ENCODE results near the gene CBFA2T2. TPM values are rescaled to one million over a fixed set of nuclear protein-coding genes. Genes with fewer than 3 reads are reported as not detected.

Gene CBFA2T2
- total and polyA plus RNA-seq, 2 donors (not counting 3 experiments of a cell fraction or from before 2014, with no cell fraction given), result 10.7 to 12.1 TPM

GRCh38 chr20:33686984-33687366, 197.1 kb downstream of the CBFA2T2 start:
- CTCF ChIA-PET, result interaction anchor here (1.0 to 1.5 kb wide), 2 partner anchors 19 to 33 kb away, joined by 4 to 7 read pairs; partner anchors contain the start of gene PXMP4
- no peak for FAIRE-seq

GRCh38 chr20:33687370-33687915, 197.5 kb downstream of the CBFA2T2 start:
- no peaks in the 10 kb centered on the region for H3K9me1 ChIP-seq (replicated peaks; ENCODE audit: control insufficient read depth, extremely low read depth, insufficient read depth, low read length)
- dilution Hi-C loops (cut with MboI; ENCODE audit: extremely low pct_ligation_motif_present, low sequenced_read_pairs) (no loop called here), intact Hi-C loops (cut with micrococcal nuclease) (loop anchor here (2.0 to 5.0 kb wide), 2 partner anchors 21 to 45 kb away; partner anchors contain the start of genes ACTL10 and ZNF341)
- no TSS peak for BruUV-seq (replicated peaks)
- TF ChIP-seq FOS (IDR thresholded peaks at IDR 0.05; ENCODE audit: borderline replicate concordance, insufficient read depth, low read length) (no peak), GATA2 (IDR thresholded peaks at IDR 0.05; ENCODE audit: insufficient read depth, insufficient read length, low read depth, low read length) (no peak), POLR2A (IDR thresholded peaks at IDR 0.05; ENCODE audit: low read depth, low read length) (no peak), CTCF (IDR thresholded peaks at IDR 0.05; ENCODE audit: extremely low read depth in 1 of 2, insufficient read depth in 1 of 2, low read depth in 1 of 2, low read length in 2 of 2) (no peak), MYC (IDR thresholded peaks at IDR 0.05; ENCODE audit: low read depth, low read length) (no peak), MAX (IDR thresholded peaks at IDR 0.05; ENCODE audit: insufficient read depth, insufficient read length) (no peak), EZH2 (IDR thresholded peaks at IDR 0.05; ENCODE audit: borderline replicate concordance, low read depth, low read length, severe bottlenecking) (no peak), POLR2AphosphoS5 (IDR thresholded peaks at IDR 0.05; ENCODE audit: insufficient read depth, low read depth, low read length) (no peak), JUN (IDR thresholded peaks at IDR 0.05; ENCODE audit: borderline replicate concordance, insufficient read depth, insufficient read length, low read depth) (no peak)
- H3K9ac ChIP-seq (replicated peaks; ENCODE audit: extremely low read depth, insufficient read depth, low read length), result no peak overlapping the region
- FAIRE-seq, result peak; percentile 78
- H4K20me1 ChIP-seq (replicated peaks; ENCODE audit: control insufficient read depth, extremely low read depth, insufficient read depth, low read length), result no peaks in the 10 kb centered on the region
- H3K4me1 ChIP-seq (ENCODE audit: control insufficient read depth, extremely low read depth, insufficient read depth, low read length), result peaks cover 36% of the 10 kb centered on the region
- peaks cover 17% of the 10 kb centered on the region for H3K79me2 ChIP-seq (ENCODE audit: control insufficient read depth, insufficient read depth, low read length)
- CTCF ChIA-PET, result interaction anchor here (0.6 to 1.9 kb wide), 4 partner anchors 19 to 104 kb away, joined by 3 to 7 read pairs (median 4); partner anchors contain the start of gene PXMP4
- H3K4me2 ChIP-seq (ENCODE audit: insufficient read depth, low read length), result no peak overlapping the region
- H3K36me3 ChIP-seq (ENCODE audit: control insufficient read depth in 2 of 2, extremely low read depth in 1 of 2, insufficient read depth in 2 of 2, low read length in 2 of 2), result no peaks in the 10 kb centered on the region
- H3K9me3 ChIP-seq (replicated peaks; ENCODE audit: control insufficient read depth, insufficient read depth, low read length), result no peaks in the 10 kb centered on the region
- H3K4me3 ChIP-seq (replicated peaks in 1 of 3; ENCODE audit: insufficient read depth in 1 of 3, low read depth in 1 of 3, low read length in 3 of 3), result no peak overlapping the region
- peak; percentile 14 for DNase-seq (ENCODE audit: low read depth, low spot score)
- H3K27me3 ChIP-seq (ENCODE audit: control insufficient read depth in 2 of 2, insufficient read depth in 2 of 2, low read length in 2 of 2), result no peaks in the 10 kb centered on the region
- peak overlapping the region; percentile 46 for H2AFZ ChIP-seq (ENCODE audit: low read depth, low read length)
- H3K27ac ChIP-seq (ENCODE audit: insufficient read depth, low read depth, low read length), result no peak overlapping the region
- POLR2A ChIA-PET, result no interaction called here

More at GRCh38 chr20:33686984-33687366, 197.1 kb downstream of the CBFA2T2 start:
- no peaks in the 10 kb centered on the region for H3K36me3 ChIP-seq (ENCODE audit: control insufficient read depth in 2 of 2, extremely low read depth in 1 of 2, insufficient read depth in 2 of 2, low read length in 2 of 2)
- dilution Hi-C loops (cut with MboI; ENCODE audit: extremely low pct_ligation_motif_present, low sequenced_read_pairs) (no loop called here), intact Hi-C loops (cut with micrococcal nuclease) (loop anchor here (1.0 to 5.0 kb wide), 4 partner anchors 20 to 124 kb away; partner anchors contain the start of genes ACTL10, CHMP4B and ZNF341)
- H3K4me1 ChIP-seq (ENCODE audit: control insufficient read depth, extremely low read depth, insufficient read depth, low read length), result peaks cover 36% of the 10 kb centered on the region
- no peaks in the 10 kb centered on the region for H4K20me1 ChIP-seq (replicated peaks; ENCODE audit: control insufficient read depth, extremely low read depth, insufficient read depth, low read length)
- H3K27me3 ChIP-seq (ENCODE audit: control insufficient read depth in 2 of 2, insufficient read depth in 2 of 2, low read length in 2 of 2), result no peaks in the 10 kb centered on the region
- H3K9ac ChIP-seq (replicated peaks; ENCODE audit: extremely low read depth, insufficient read depth, low read length), result no peak overlapping the region
- H3K79me2 ChIP-seq (ENCODE audit: control insufficient read depth, insufficient read depth, low read length), result peaks cover 22% of the 10 kb centered on the region
- peak overlapping the region; percentile 89 for H2AFZ ChIP-seq (ENCODE audit: low read depth, low read length)
- H3K4me3 ChIP-seq (replicated peaks in 1 of 3; ENCODE audit: insufficient read depth in 1 of 3, low read depth in 1 of 3, low read length in 3 of 3), result no peak overlapping the region
- H3K9me1 ChIP-seq (replicated peaks; ENCODE audit: control insufficient read depth, extremely low read depth, insufficient read depth, low read length), result no peaks in the 10 kb centered on the region
- H3K9me3 ChIP-seq (replicated peaks; ENCODE audit: control insufficient read depth, insufficient read depth, low read length), result no peaks in the 10 kb centered on the region
- POLR2A ChIA-PET, result no interaction called here
- H3K27ac ChIP-seq (ENCODE audit: insufficient read depth, low read depth, low read length), result peak overlapping the region; percentile 15
- DNase-seq (ENCODE audit: low read depth, low spot score), result no peak
- peak overlapping the region; percentile 13 for H3K4me2 ChIP-seq (ENCODE audit: insufficient read depth, low read length)
- TF ChIP-seq MYC (IDR thresholded peaks at IDR 0.05; ENCODE audit: low read depth, low read length), result no peak
- no peak for TF ChIP-seq POLR2AphosphoS5 (IDR thresholded peaks at IDR 0.05; ENCODE audit: insufficient read depth, low read depth, low read length)
- TF ChIP-seq JUN (IDR thresholded peaks at IDR 0.05; ENCODE audit: borderline replicate concordance, insufficient read depth, insufficient read length, low read depth), result no peak
- TF ChIP-seq MAX (IDR thresholded peaks at IDR 0.05; ENCODE audit: insufficient read depth, insufficient read length), result no peak
- no peak for TF ChIP-seq POLR2A (IDR thresholded peaks at IDR 0.05; ENCODE audit: low read depth, low read length)
- TF ChIP-seq EZH2 (IDR thresholded peaks at IDR 0.05; ENCODE audit: borderline replicate concordance, low read depth, low read length, severe bottlenecking), result no peak
- no TSS peak for BruUV-seq (replicated peaks)
